ENCODE measurements around the gene CYYR1. TPM values are rescaled to one million over a fixed set of nuclear protein-coding genes. Genes with fewer than 3 reads are reported as not detected.

Gene CYYR1
- total RNA-seq, 1 experiment from 2014 or later, result 13.6 TPM

DNA sequence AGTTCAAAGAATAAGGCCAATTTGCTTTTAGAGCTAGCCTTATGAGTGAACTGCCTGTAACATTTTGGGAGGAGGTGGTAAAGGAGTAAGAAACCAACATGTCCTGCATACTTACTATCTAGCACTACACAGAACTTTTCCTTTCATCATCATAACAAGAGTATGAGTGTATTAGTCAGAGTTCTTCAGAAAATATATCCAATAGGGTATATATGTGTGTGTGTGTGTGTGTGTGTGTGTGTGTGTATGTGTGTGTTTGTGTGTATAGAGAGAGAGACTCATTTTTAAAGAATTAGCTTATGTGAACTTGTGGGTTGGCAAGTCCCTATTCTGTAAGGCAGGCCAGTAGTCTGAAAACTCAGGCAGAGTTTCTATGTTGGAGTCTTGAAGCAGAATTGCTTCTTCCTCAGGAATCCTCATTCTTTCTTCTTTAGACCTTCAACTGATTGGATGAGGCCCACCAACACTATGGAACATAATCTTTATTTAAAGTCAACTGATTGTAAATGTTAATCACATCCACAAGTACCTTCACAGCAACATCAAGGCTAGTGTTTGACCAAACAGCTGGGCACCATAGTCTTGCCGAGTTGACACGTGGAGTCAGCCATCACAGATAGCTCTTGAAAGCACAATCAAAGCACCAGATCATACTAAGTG lies 121.9 kb downstream of the CYYR1 start:
- no peak overlapping the region for H3K4me2 ChIP-seq (ENCODE audit: insufficient read depth, insufficient read length, low read length)
- H4K20me1 ChIP-seq (ENCODE audit: control insufficient read depth, insufficient read depth, insufficient read length), result no peaks in the 10 kb centered on the region
- no peak overlapping the region for H3K14ac ChIP-seq (ENCODE audit: insufficient read depth, low read length)
- no peak overlapping the region for H2BK12ac ChIP-seq (ENCODE audit: insufficient read length, low read depth, low read length)
- H3T11ph ChIP-seq (ENCODE audit: low read length), result no peak overlapping the region
- WGBS (ENCODE audit: extremely low coverage, insufficient read length, low lambda C conversion rate), result no CpG with 5 or more reads among the region's 2 CpGs
- H2BK5ac ChIP-seq (ENCODE audit: insufficient read length, low read length), result no peak overlapping the region
- no peak for DNase-seq
- no peak overlapping the region for H3K23ac ChIP-seq (ENCODE audit: insufficient read length, low read depth, low read length)
- H3K4ac ChIP-seq (ENCODE audit: low read depth, low read length), result no peak overlapping the region
- peaks cover 4% of the 10 kb centered on the region; the same call in 1 of the 2 replicates for H3K4me1 ChIP-seq (ENCODE audit: insufficient read depth, low read length)
- no peaks in the 10 kb centered on the region for H3K36me3 Mint-ChIP-seq (ENCODE audit: insufficient read depth in 1 of 3, low read depth in 3 of 3)
- H4K5ac ChIP-seq (ENCODE audit: insufficient read length, low read depth, low read length), result no peak overlapping the region
- no peak overlapping the region for H2BK20ac ChIP-seq (ENCODE audit: low read depth, low read length, poor library complexity, severe bottlenecking)
- no peak overlapping the region for H2BK15ac ChIP-seq (ENCODE audit: low read depth, low read length)
- no peak overlapping the region for H3K27ac ChIP-seq (ENCODE audit: insufficient read length, low read depth, low read length)
- H3K27me3 Mint-ChIP-seq (ENCODE audit: low read depth), result peaks cover 1% of the 10 kb centered on the region; the same call in 1 of the 2 replicates
- H4K8ac ChIP-seq (replicated peaks; ENCODE audit: insufficient read length, low read depth, low read length), result no peak overlapping the region
- H4K91ac ChIP-seq (ENCODE audit: insufficient read length, low read depth, low read length), result no peak overlapping the region
- no peak overlapping the region for H3K56ac ChIP-seq (ENCODE audit: insufficient read length, low read depth, low read length)
- no peaks in the 10 kb centered on the region for H3K79me1 ChIP-seq (ENCODE audit: insufficient read depth, low read depth, low read length, poor library complexity, severe bottlenecking)
- H3K27ac Mint-ChIP-seq, result no peak overlapping the region
- no peak overlapping the region for H2AFZ ChIP-seq (ENCODE audit: low read length)
- TF ChIP-seq CTCF (conservative IDR thresholded peaks at IDR 0.05), result no peak
- H2AK5ac ChIP-seq (ENCODE audit: insufficient read length, low read length), result no peak overlapping the region
- H3K9me3 Mint-ChIP-seq, result no peaks in the 10 kb centered on the region
- no peaks in the 10 kb centered on the region for H3K27me3 ChIP-seq (ENCODE audit: insufficient read depth, low read length)
- H3K23me2 ChIP-seq (ENCODE audit: insufficient read length, low read depth, low read length, poor library complexity, severe bottlenecking), result no peaks in the 10 kb centered on the region
- no peak overlapping the region for H2BK120ac ChIP-seq (ENCODE audit: low read depth, low read length, poor library complexity, severe bottlenecking)
- H3K18ac ChIP-seq (ENCODE audit: insufficient read length, low read depth, low read length), result no peak overlapping the region
- H3K9me3 ChIP-seq (ENCODE audit: control insufficient read depth, low read depth, low read length), result no peaks in the 10 kb centered on the region
- H3K79me2 ChIP-seq (ENCODE audit: insufficient read depth, low read length), result no peaks in the 10 kb centered on the region
- H3K4me3 Mint-ChIP-seq, result no peak overlapping the region; a peak in 1 of 5 replicates
- peaks cover 0 to 4% of the 10 kb centered on the region in 2 experiments; a peak in 2 of 4 replicates for H3K4me1 Mint-ChIP-seq
- H3K9ac ChIP-seq (ENCODE audit: extremely low read depth, insufficient read length, low read length), result no peak overlapping the region
